Suprapubic skin (tissue), 4 donors: ENCODE data around the gene CILP2. TPM values are rescaled to one million over a fixed set of nuclear protein-coding genes. Genes with fewer than 3 reads are reported as not detected.

ENCODE experiments used
- DNase-seq, 2 donors: peaks; one replicate each; pipeline ENCODE4 v3.0.0-alpha.2; 2019; ENCODE audit warnings: low spot score in 2 of 2
- H3K27ac ChIP-seq: fragments of 200-600 bp; sonication (generic); one replicate; pipeline ENCODE4 v1.5.1; 2019
- H3K27me3 ChIP-seq: fragments of 200-600 bp; sonication (generic); one replicate; pipeline ENCODE4 v1.5.1; 2019
- H3K36me3 ChIP-seq: fragments of 200-600 bp; sonication (generic); one replicate; pipeline ENCODE4 v1.5.1; 2019
- H3K4me1 ChIP-seq: fragments of 200-600 bp; sonication (generic); one replicate; pipeline ENCODE4 v1.5.1; 2019
- H3K4me3 ChIP-seq: fragments of 200-600 bp; sonication (generic); one replicate; pipeline ENCODE4 v1.5.1; 2019; ENCODE audit warnings: mild to moderate bottlenecking
- H3K9me3 ChIP-seq: fragments of 200-600 bp; sonication (generic); one replicate; pipeline ENCODE4 v1.5.1; 2019
- EP300 ChIP-seq: sonication (generic); formaldehyde crosslinking; IDR thresholded peaks from one replicate; pipeline ENCODE4 v1.6.1; 2017; ENCODE audit warnings: antibody characterized with exemption
- POLR2A ChIP-seq, 2 donors: fragments of 450-650 bp; IDR thresholded peaks; one replicate each; pipeline ENCODE4 v1.6.1; 2017; ENCODE audit warnings: antibody characterized with exemption in 2 of 2, mild to moderate bottlenecking in 2 of 2, moderate library complexity in 2 of 2
- POLR2AphosphoS5 ChIP-seq, 3 donors: sonication (generic); formaldehyde crosslinking; IDR thresholded peaks; one replicate each; pipeline ENCODE4 v1.6.1; 2017; ENCODE audit warnings: antibody characterized with exemption in 3 of 3
- WGBS: methylation state at CpG from one replicate; pipeline ENCODE4 v1.1.5; 2018; 5-methylcytosine and 5-hydroxymethylcytosine counted together
- total RNA-seq, 4 donors: library from RNA; depleted of rRNA; stranded (reverse); fragments of >200 nt; gene quantifications; one replicate each; pipeline ENCODE4 v1.1.0, GENCODE V29; 2016
- TF ChIP-seq, protein P1 (sequence below), 2 donors: fragments of 200-600 bp in 1 of 2; fragments of 450-650 bp in 1 of 2; sonication (generic) in 1 of 2; IDR thresholded peaks; one replicate each; pipeline ENCODE4 v1.5.1; 2016 to 2019; ENCODE audit warnings: antibody characterized with exemption in 2 of 2, mild to moderate bottlenecking in 1 of 2, moderate library complexity in 1 of 2

The CILP2 gene
- total RNA-seq, 4 donors from 2014 or later = 0.15 to 0.44 (median 0.21) TPM

DNA sequence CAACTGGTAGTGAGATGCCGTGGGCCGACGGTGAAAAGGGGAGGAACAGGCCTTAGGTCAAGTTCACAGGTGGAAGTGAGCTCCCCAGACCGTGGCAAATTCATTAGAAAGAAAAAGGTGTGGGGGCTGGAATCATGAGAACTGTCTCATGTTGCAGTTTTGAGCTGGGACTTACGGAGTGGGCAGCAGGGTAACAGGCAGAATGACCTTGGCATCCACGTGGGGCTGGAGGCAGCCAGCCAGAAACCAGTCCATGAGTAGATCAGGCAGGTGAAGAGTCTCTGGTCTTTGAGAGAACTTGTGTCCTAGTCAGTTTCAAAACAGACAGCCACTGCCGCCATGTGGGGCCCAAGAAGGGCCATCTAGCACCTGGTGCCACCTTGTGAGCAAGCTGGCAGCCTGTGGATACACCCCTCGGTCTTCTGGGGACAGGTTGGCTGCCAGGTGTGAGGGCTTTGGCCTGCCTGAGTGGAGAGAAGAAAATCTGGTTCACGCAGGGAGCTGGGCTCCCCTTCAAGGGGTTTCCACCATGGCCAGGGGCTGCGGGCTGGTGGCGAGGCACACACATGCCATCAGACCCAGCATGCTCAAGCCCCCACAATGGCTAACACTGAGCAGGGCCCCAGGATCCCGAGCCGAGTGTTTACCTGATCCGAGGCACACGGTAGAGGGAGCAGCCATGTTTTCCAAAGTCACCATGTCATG is 46.6 kb upstream of the CILP2 start:
- Histone ChIP-seq H3K36me3 (peaks cover 48% of the 10 kb centered on the region), H3K27ac (no peak overlapping the region), H3K9me3 (no peaks in the 10 kb centered on the region), H3K27me3 (no peaks in the 10 kb centered on the region), H3K4me3 (no peak overlapping the region), H3K4me1 (peaks cover 44% of the 10 kb centered on the region)
- 86% methylated on average over 11 of the region's 15 CpGs for WGBS
- peak in 1 of 2 donors; percentile 55 for DNase-seq
- no peak for TF ChIP-seq POLR2AphosphoS5 (IDR thresholded peaks at IDR 0.05)
- no peak for TF ChIP-seq POLR2A (IDR thresholded peaks at IDR 0.05)
- TF ChIP-seq, protein P1, sequence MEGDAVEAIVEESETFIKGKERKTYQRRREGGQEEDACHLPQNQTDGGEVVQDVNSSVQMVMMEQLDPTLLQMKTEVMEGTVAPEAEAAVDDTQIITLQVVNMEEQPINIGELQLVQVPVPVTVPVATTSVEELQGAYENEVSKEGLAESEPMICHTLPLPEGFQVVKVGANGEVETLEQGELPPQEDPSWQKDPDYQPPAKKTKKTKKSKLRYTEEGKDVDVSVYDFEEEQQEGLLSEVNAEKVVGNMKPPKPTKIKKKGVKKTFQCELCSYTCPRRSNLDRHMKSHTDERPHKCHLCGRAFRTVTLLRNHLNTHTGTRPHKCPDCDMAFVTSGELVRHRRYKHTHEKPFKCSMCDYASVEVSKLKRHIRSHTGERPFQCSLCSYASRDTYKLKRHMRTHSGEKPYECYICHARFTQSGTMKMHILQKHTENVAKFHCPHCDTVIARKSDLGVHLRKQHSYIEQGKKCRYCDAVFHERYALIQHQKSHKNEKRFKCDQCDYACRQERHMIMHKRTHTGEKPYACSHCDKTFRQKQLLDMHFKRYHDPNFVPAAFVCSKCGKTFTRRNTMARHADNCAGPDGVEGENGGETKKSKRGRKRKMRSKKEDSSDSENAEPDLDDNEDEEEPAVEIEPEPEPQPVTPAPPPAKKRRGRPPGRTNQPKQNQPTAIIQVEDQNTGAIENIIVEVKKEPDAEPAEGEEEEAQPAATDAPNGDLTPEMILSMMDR (IDR thresholded peaks at IDR 0.05) = no peak
- TF ChIP-seq EP300 = no peak

DNA sequence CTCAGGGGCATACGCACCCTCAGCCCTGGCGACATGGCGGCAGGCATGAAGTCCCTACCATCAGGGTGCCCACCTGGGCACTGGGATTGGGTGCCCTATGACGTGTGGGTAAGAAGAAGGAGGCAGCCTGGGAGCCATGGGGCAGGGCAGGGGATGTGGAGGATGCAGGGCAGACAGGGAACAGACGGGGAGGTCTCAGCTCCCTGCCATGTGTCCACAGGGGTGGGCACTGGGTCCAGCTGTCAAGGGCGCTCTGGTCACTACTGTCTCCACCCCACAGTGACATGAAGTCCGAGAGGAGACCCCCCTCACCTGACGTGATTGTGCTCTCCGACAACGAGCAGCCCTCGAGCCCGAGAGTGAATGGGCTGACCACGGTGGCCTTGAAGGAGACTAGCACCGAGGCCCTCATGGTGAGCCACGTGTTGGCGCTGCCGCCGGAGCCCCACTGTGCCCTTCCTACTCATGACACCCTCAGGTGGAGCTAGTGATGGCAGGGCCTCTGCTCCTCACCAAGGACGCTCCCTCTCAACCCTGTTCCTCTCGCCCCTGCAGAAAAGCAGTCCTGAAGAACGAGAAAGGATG is 45.9 kb upstream of the CILP2 start:
- peak in 1 of 2 donors; percentile 62 for DNase-seq
- TF ChIP-seq POLR2A (IDR thresholded peaks at IDR 0.05) (no peak), POLR2AphosphoS5 (IDR thresholded peaks at IDR 0.05) (no peak), EP300 (no peak)
- TF ChIP-seq, protein P1 (IDR thresholded peaks at IDR 0.05) = no peak
- Histone ChIP-seq H3K4me1 (peaks cover 37% of the 10 kb centered on the region), H3K9me3 (no peaks in the 10 kb centered on the region), H3K27me3 (no peaks in the 10 kb centered on the region), H3K4me3 (no peak overlapping the region), H3K27ac (no peak overlapping the region), H3K36me3 (peaks cover 54% of the 10 kb centered on the region)
- WGBS = 83% methylated on average over 12 of the region's 21 CpGs

DNA sequence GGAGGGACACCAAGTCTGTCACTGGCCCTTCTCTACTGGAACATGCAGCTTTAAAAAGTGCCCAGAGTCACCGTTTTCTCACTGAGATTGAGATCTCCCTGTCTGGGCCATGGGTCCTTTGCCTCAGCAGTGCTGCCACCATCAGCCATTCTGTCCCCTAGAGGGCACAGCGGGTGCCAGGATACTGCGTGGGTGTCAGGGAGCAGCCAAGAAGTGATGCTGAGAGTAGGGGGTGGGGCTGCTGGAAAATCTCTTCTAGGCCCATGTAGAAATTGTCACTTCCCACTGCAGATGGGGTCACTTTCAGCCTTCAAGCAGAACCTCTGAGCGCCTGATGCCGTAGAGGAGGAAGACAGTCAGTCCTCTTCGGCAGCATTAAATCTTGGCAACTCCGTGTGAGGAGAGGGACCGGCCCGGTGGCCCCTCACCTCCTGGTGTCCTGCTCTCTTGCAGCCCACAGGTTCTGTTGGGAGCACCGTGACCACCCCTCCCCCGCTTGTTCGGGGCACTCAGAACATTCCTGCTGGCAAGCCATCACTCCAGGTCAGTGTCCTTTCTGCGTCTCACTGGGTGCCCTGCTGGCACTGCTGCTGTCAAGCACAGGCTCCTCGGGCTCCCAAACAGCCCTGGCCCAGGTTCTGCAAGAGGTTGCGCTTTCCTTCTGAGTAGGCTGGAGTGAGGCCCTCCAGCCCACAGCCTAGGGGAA is 44.1 kb upstream of the CILP2 start:
- peaks cover 73% of the 10 kb centered on the region for H3K36me3 ChIP-seq
- peak in 1 of 2 donors; percentile 58 for DNase-seq
- H3K27ac ChIP-seq = no peak overlapping the region
- peaks cover 18% of the 10 kb centered on the region for H3K4me1 ChIP-seq
- no peaks in the 10 kb centered on the region for H3K27me3 ChIP-seq
- H3K9me3 ChIP-seq = no peaks in the 10 kb centered on the region
- WGBS = 87% methylated on average over 13 of the region's 15 CpGs
- no peak overlapping the region for H3K4me3 ChIP-seq
- TF ChIP-seq POLR2AphosphoS5 (IDR thresholded peaks at IDR 0.05) (no peak), POLR2A (IDR thresholded peaks at IDR 0.05) (no peak)

DNA sequence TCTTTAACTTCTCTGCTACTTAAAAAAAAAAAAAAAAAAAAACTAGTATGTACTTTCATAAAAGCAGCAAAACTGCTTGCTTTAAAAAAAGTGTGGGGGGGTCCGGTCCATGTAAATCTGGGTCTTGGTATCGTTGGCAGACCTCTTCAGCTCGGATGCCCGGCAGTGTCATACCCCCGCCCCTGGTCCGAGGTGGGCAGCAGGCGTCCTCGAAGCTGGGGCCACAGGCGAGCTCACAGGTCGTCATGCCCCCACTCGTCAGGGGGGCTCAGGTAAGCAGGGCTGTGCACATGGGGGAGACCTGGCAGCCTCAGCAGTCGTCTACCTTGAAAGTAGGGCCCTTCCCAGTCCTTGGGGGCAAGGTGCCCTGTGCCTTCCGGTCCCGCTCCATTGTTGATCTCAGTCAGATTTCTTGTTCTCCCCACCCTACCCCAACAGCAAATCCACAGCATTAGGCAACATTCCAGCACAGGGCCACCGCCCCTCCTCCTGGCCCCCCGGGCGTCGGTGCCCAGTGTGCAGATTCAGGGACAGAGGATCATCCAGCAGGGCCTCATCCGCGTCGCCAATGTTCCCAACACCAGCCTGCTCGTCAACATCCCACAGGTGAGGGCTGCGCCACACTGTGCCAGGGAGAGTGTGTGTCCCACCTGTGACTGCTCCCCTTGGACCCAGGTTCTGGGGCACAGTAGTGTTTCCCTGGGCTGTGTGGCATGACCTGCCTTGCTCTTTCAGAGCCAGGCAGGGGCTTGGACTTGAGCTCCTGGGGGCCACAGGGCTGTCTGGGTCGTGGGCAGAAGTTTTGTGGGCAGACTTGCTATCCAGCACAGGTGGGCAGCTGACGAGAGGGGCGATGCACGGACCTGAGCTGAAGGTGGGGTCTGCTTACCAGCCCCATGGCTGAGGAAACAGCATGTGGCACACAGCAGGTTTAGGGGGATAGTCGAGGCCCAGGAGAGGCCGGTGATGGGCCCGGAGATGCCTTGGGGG is 42.2 kb upstream of the CILP2 start:
- peak in 1 of 2 donors; percentile 50 for DNase-seq
- Histone ChIP-seq H3K27ac (no peak overlapping the region), H3K36me3 (peaks cover 92% of the 10 kb centered on the region), H3K9me3 (no peaks in the 10 kb centered on the region), H3K27me3 (no peaks in the 10 kb centered on the region), H3K4me3 (no peak overlapping the region), H3K4me1 (no peaks in the 10 kb centered on the region)
- 88% methylated on average over 24 of the region's 30 CpGs for WGBS
- TF ChIP-seq EP300 (no peak), POLR2AphosphoS5 (IDR thresholded peaks at IDR 0.05) (no peak), POLR2A (IDR thresholded peaks at IDR 0.05) (no peak)
- TF ChIP-seq, protein P1 (IDR thresholded peaks at IDR 0.05) = no peak

DNA sequence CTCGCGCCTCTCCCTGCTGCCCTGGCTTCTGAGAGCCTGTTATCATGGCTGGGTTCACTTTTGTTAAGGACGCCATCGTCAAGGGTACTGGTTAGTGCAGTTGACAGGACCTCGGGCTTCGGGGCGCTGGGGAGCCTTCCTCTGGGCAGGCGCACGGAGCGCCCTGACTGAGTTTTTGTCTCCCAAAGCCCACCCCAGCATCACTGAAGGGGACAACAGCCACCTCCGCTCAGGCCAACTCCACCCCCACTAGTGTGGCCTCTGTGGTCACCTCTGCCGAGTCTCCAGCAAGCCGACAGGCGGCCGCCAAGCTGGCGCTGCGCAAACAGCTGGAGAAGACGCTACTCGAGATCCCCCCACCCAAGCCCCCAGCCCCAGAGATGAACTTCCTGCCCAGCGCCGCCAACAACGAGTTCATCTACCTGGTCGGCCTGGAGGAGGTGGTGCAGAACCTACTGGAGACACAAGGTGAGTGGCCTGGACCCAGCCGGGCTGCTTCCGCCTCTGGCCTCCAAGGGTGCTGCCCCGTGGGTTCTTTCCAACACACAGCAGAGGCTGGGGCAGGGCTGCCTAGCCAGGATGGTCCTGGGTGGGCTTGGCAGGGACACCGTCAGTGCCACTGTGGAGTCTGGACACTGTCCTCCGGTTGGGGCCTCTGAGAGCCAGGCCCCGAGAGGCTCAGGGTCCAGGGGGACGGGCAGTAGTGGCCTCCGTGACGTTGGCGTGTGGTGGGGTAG is 39.6 kb upstream of the CILP2 start:
- no peak overlapping the region for H3K27ac ChIP-seq
- WGBS = 89% methylated on average over 22 of the region's 33 CpGs
- H3K4me3 ChIP-seq = no peak overlapping the region
- DNase-seq = peak in 1 of 2 donors; percentile 56
- no peaks in the 10 kb centered on the region for H3K27me3 ChIP-seq
- H3K9me3 ChIP-seq = no peaks in the 10 kb centered on the region
- no peak for TF ChIP-seq EP300
- TF ChIP-seq, protein P1 (IDR thresholded peaks at IDR 0.05) = no peak
- TF ChIP-seq POLR2AphosphoS5 (IDR thresholded peaks at IDR 0.05) = no peak
- no peak for TF ChIP-seq POLR2A (IDR thresholded peaks at IDR 0.05)
- H3K36me3 ChIP-seq = peaks cover 97% of the 10 kb centered on the region
- H3K4me1 ChIP-seq = no peaks in the 10 kb centered on the region
